ENCODE results near the gene BCAN. TPM values are rescaled to one million over a fixed set of nuclear protein-coding genes. Genes with fewer than 3 reads are reported as not detected.
"Not testable (repeated sequence)": the region's sequence is repeated elsewhere in the genome, so short reads cannot be mapped to it uniquely, and the experiment has no call there.

The BCAN gene
- total RNA-seq, 4 donors from 2014 or later: 0.50 to 5.0 (median 1.9) TPM; not detected in 1

- Histone ChIP-seq H3K4me1 (peaks cover 0 to 23% (median 10%) of the 10 kb centered on the region in 3 donors), H3K9me3 (no peaks in the 10 kb centered on the region), H3K4me3 (peak overlapping the region; percentile 64 to 74), H3K27me3 (no peaks in the 10 kb centered on the region), H3K27ac (peak overlapping the region in 3 of 4 donors; percentile 83 to 87 (median 83)), H3K36me3 (peaks cover 0 to 36% of the 10 kb centered on the region in 2 donors)
- no peak for TF ChIP-seq CTCF (IDR thresholded peaks at IDR 0.05)
- no peak for TF ChIP-seq POLR2A (IDR thresholded peaks at IDR 0.05)
- no peak for TF ChIP-seq POLR2AphosphoS5 (IDR thresholded peaks at IDR 0.05)
- TF ChIP-seq EP300 (IDR thresholded peaks at IDR 0.05): no peak
- WGBS, 2 donors (ENCODE audit: low coverage in 1 of 2): 0% methylated on average over 11 to 12 of the region's 13 CpGs
- ATAC-seq: no peak
Measured at GRCh38 chr1:156600733-156601121, 41.2 kb upstream of the BCAN start.

- Histone ChIP-seq H3K4me1 (peaks cover 0 to 23% (median 10%) of the 10 kb centered on the region in 3 donors), H3K36me3 (peaks cover 0 to 30% of the 10 kb centered on the region in 2 donors), H3K27me3 (no peaks in the 10 kb centered on the region), H3K27ac (peak within 1 kb of the TSS; percentile 47 to 87 (median 83)), H3K9me3 (no peaks in the 10 kb centered on the region), H3K4me3 (peak within 1 kb of the TSS; percentile 64 to 74)
- no peak for TF ChIP-seq EP300 (IDR thresholded peaks at IDR 0.05)
- TF ChIP-seq POLR2A (IDR thresholded peaks at IDR 0.05): peak in 1 of 2 donors; percentile 15
- peak; percentile 63 for TF ChIP-seq POLR2AphosphoS5 (IDR thresholded peaks at IDR 0.05)
- TF ChIP-seq CTCF (IDR thresholded peaks at IDR 0.05): peak in 1 of 4 experiments; percentile 12
- peak; percentile 93 for ATAC-seq
- WGBS, 2 donors (ENCODE audit: low coverage in 1 of 2): 0% methylated on average over 6 to 10 of the region's 35 CpGs
Measured at GRCh38 chr1:156601122-156601830, 40.6 kb upstream of the BCAN start, which contains the start of gene GPATCH4. Gene GPATCH4, minus strand, starts transcription at chr1:156601479.

GRCh38 chr1:156601892-156602291 is 40.0 kb upstream of the BCAN start:
- peaks cover 0 to 23% (median 10%) of the 10 kb centered on the region in 3 donors for H3K4me1 ChIP-seq
- no peak for TF ChIP-seq CTCF (IDR thresholded peaks at IDR 0.05)
- TF ChIP-seq POLR2AphosphoS5 (IDR thresholded peaks at IDR 0.05): no peak
- no peak for TF ChIP-seq POLR2A (IDR thresholded peaks at IDR 0.05)
- no peak for TF ChIP-seq EP300 (IDR thresholded peaks at IDR 0.05)
- H3K27me3 ChIP-seq: no peaks in the 10 kb centered on the region
- H3K27ac ChIP-seq: peak overlapping the region; percentile 47 to 87 (median 83)
- ATAC-seq: no peak
- peaks cover 0 to 24% of the 10 kb centered on the region in 2 donors for H3K36me3 ChIP-seq
- H3K4me3 ChIP-seq: peak overlapping the region; percentile 64 to 74
- WGBS, 2 donors (ENCODE audit: low coverage in 1 of 2): 55 to 57% methylated on average over 4 to 8 of the region's 12 CpGs
- no peaks in the 10 kb centered on the region for H3K9me3 ChIP-seq

- TF ChIP-seq CTCF (IDR thresholded peaks at IDR 0.05) (peak in 1 of 4 experiments; percentile 28), POLR2A (IDR thresholded peaks at IDR 0.05) (no peak)
- 10 to 26% methylated on average over 6 of the region's 10 CpGs for WGBS, 2 donors (ENCODE audit: low coverage in 1 of 2)
- no peak overlapping the region for H3K4me3 ChIP-seq
Measured at GRCh38 chr1:156602557-156602993, 39.3 kb upstream of the BCAN start.

GRCh38 chr1:156607344-156607743 is 34.6 kb upstream of the BCAN start:
- not testable (repeated sequence) for H3K9me3 ChIP-seq, ATAC-seq, H3K36me3 ChIP-seq, H3K27ac ChIP-seq, H3K4me3 ChIP-seq, H3K27me3 ChIP-seq
- peaks cover 0 to 19% (median 5%) of the 10 kb centered on the region in 3 donors for H3K4me1 ChIP-seq
- WGBS, 2 donors (ENCODE audit: low coverage in 1 of 2): 92% methylated on average over 2 of the region's 4 CpGs; no CpG with 5 or more reads in 1 of the 2 donors

More at GRCh38 chr1:156602557-156602993, 39.3 kb upstream of the BCAN start:
- H3K27me3 ChIP-seq: no peaks in the 10 kb centered on the region
- ATAC-seq: no peak
- no peak overlapping the region for H3K27ac ChIP-seq
- peaks cover 0 to 17% of the 10 kb centered on the region in 2 donors for H3K36me3 ChIP-seq
- H3K9me3 ChIP-seq: no peaks in the 10 kb centered on the region
- H3K4me1 ChIP-seq: peaks cover 0 to 25% (median 10%) of the 10 kb centered on the region in 3 donors

Data from gastroesophageal sphincter (tissue), 4 donors.